Activated T-helper 1 cell treated with Interleukin-2 at 50 U/mL for 16 hours (primary cell): ENCODE results near the gene APP.
"Not testable (repeated sequence)": the region's sequence is repeated elsewhere in the genome, so short reads cannot be mapped to it uniquely, and the experiment has no call there.

Experiments
- DNase-seq: peaks from one replicate; pipeline ENCODE4 v3.0.0-alpha.2; 2020; ENCODE audit warnings: low read depth

APP gene

GRCh38 chr21:26164311-26164710 lies 6.3 kb downstream of the APP start:
- DNase-seq: no peak

- no peak for DNase-seq
These were observed 8.5 kb downstream of the APP start for GRCh38 chr21:26162081-26162480.

DNA sequence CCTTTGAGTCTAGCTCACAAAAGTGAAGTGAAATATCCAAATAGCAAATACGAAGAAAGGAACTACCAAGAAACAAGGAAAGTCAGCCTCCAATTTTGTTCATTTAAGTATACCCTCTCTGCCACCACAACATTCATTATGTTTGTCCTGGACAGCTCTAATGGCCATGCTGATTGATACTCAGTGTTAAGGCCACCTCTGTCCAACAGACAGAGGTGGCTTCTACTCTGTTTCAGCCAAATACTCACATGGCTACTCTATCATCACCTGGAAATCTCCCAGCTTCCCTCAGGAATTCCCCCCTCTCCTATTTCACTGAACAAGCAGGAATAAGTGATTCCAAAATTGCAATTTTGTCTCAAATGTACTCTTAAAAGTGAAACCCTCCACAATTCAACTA lies 10.7 kb downstream of the APP start:
- no peak for DNase-seq

- no peak for DNase-seq
These were observed 12.8 kb downstream of the APP start for GRCh38 chr21:26157801-26158200.

GRCh38 chr21:26154753-26155152 lies 15.8 kb downstream of the APP start:
- no peak for DNase-seq

- DNase-seq: no peak
These were observed 16.8 kb downstream of the APP start for GRCh38 chr21:26153758-26154157.

- DNase-seq: no peak
These were observed 21.7 kb downstream of the APP start for GRCh38 chr21:26148840-26149354.

DNA sequence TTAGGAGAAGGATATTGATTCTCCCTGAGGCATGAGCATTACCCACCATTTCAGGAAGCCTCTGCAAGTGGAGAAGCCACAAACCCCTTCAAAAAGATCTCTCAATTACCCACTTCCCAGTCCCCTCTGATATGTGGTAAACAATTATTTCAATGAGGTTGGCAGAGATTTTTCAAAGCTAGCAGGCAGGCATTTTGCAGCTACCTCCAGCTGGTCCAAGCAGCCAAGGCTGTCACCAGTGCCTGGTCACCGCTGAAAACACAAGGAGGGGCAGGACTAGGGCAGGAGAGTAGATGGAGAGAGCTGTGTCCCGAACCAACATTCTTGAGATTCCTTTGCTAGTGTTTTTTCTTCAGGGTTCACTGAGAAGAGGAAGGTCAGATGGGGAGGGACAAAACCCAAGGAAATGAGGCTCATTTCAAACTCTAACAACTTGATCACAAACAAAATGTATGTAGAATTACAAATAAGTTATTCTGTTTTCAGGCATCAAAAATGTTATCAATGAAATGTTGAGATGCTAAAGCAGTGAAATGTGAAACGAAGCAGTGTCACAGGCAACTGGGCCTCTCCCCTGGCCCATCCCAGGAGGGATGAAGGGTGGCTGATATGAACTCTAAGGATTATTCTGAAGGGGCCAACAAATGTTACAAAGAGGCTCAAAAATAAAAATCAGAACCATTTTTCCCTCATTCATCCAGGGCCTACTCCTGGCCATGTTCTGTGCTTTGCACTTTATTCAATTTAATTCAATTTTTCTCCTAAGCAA lies 22.3 kb downstream of the APP start:
- DNase-seq: no peak

DNA sequence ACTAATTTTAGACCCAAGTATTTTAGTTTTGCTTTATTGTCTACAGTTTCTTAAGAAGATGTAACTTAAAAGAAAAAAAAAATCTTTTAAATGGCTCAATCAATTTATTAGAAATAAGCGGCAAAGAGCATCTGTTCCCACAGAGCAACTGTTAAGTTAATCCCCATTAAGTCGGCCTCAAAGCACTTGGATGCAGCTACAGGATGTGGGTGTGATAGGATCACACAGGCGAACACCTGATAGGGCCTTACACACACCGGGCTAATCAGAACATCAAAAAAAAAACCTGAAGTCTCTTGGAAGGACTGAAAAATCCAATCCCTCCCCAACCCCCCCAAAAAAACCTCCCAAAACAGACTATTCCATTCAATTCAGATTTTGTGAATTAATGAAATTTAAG lies 23.0 kb downstream of the APP start:
- DNase-seq: no peak

DNA sequence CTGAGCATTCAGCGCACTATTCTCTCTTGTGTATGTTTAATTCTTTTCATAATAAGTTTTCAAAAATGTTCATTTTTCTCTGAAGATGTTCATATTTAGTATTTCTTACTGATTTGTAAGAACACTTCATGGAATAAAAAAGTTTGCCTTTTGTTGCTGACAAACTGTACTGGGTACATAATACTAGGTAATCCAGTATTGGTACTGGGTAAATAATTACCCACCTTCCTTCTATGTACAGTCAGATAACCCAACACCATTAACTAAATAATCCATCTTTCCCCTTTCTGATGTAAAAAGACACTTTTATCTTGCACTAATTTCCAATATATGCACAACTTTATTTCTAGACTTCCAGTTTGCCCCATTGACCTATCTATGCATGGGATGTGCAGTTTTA lies 23.9 kb downstream of the APP start:
- DNase-seq: no peak

- no peak for DNase-seq
These were observed 26.5 kb downstream of the APP start for GRCh38 chr21:26144031-26144430.

GRCh38 chr21:26142363-26142762 lies 28.2 kb downstream of the APP start:
- DNase-seq: no peak

- DNase-seq: no peak
These were observed 29.6 kb downstream of the APP start for GRCh38 chr21:26140926-26141325.

- no peak for DNase-seq
These were observed 30.4 kb downstream of the APP start for GRCh38 chr21:26140164-26140579.

DNA sequence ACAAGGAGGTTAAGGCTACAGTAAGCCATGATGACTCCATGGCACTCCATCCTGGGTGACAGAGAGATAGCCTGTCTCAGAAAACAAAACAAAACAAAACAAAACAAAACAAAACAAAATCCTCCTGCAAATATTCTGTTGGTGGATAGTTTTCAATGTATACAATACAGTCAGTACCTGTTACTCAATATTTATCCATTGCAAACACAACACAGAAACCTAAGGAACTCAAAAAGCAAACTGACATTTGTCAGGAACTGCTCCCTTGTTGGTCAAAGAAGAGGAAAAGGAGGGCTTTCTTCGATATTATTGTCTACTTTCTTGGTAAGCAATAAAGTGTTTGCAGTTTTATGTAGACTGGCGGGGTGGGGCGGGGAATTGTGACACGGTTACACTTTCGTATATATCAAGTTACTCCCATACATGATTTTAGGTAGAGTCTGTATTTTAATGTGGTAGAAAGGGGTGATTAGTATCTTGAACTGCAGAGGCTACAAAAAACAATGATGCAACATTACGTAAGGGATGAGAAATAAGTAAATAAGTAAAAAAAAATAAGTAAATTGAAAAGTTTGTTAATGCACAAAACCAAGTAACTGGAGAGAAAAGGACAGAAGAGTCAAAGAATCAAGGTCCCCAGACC lies 31.8 kb downstream of the APP start:
- DNase-seq: no peak

GRCh38 chr21:26137379-26138060 lies 33.0 kb downstream of the APP start:
- DNase-seq: no peak

GRCh38 chr21:26136671-26137070 lies 33.9 kb downstream of the APP start:
- no peak for DNase-seq

GRCh38 chr21:26135520-26135919 lies 35.0 kb downstream of the APP start:
- no peak for DNase-seq

DNA sequence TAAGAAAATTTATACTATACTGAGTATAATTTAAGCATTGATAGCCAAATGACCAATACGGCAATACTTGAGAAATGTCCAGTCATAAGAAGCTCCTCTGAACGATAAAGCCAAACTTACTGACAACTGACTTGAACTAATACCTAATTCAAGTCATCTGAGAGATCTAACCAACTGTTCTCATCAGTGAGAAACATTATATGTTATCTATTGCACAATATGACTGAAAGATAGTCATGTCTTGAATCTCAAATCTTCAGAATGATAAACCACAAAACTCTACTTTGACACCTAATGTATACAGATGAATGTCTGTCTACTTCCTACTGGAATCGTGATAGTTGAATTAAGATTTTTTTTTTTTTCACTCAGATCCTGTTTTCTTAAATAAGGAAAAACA lies 39.0 kb downstream of the APP start:
- DNase-seq: no peak

DNA sequence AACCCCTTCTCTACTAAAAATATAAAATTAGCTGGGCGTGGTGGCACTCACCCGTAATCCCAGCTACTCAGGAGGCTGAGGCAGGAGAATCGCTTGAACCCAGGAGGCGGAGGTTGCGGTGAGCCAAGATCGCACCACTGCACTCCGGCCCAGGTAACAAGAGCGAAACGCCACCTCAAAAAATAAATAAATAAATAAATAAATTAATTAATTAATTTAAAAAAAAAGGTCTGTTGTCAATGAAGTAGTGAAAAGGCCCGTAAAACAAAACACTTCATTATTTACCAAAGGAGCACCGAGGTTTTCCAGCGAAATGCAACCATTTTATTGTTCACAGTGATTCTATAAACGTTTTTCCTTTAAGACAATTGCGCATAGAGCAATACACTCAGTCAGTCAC lies 39.5 kb downstream of the APP start:
- DNase-seq: not testable (repeated sequence)

GRCh38 chr21:26130249-26130881 lies 40.2 kb downstream of the APP start:
- DNase-seq: no peak

GRCh38 chr21:26127918-26128317 lies 42.7 kb downstream of the APP start:
- DNase-seq: no peak
